Mammary microvascular endothelial cell (primary cell): ENCODE data around the gene TNRC18. TPM values are rescaled to one million over a fixed set of nuclear protein-coding genes. Genes with fewer than 3 reads are reported as not detected.

Experiments
- total RNA-seq: library from RNA; depleted of rRNA; stranded (reverse); fragments of >200 nt; gene quantifications from 2 replicates; pipeline ENCODE4 v1.2.3, GENCODE V29; 2015

TNRC18 gene, protein sequence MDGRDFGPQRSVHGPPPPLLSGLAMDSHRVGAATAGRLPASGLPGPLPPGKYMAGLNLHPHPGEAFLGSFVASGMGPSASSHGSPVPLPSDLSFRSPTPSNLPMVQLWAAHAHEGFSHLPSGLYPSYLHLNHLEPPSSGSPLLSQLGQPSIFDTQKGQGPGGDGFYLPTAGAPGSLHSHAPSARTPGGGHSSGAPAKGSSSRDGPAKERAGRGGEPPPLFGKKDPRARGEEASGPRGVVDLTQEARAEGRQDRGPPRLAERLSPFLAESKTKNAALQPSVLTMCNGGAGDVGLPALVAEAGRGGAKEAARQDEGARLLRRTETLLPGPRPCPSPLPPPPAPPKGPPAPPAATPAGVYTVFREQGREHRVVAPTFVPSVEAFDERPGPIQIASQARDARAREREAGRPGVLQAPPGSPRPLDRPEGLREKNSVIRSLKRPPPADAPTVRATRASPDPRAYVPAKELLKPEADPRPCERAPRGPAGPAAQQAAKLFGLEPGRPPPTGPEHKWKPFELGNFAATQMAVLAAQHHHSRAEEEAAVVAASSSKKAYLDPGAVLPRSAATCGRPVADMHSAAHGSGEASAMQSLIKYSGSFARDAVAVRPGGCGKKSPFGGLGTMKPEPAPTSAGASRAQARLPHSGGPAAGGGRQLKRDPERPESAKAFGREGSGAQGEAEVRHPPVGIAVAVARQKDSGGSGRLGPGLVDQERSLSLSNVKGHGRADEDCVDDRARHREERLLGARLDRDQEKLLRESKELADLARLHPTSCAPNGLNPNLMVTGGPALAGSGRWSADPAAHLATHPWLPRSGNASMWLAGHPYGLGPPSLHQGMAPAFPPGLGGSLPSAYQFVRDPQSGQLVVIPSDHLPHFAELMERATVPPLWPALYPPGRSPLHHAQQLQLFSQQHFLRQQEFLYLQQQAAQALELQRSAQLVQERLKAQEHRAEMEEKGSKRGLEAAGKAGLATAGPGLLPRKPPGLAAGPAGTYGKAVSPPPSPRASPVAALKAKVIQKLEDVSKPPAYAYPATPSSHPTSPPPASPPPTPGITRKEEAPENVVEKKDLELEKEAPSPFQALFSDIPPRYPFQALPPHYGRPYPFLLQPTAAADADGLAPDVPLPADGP (N-terminal part only)
- 26.7 and 37.2 TPM in 2 replicates for total RNA-seq

DNA sequence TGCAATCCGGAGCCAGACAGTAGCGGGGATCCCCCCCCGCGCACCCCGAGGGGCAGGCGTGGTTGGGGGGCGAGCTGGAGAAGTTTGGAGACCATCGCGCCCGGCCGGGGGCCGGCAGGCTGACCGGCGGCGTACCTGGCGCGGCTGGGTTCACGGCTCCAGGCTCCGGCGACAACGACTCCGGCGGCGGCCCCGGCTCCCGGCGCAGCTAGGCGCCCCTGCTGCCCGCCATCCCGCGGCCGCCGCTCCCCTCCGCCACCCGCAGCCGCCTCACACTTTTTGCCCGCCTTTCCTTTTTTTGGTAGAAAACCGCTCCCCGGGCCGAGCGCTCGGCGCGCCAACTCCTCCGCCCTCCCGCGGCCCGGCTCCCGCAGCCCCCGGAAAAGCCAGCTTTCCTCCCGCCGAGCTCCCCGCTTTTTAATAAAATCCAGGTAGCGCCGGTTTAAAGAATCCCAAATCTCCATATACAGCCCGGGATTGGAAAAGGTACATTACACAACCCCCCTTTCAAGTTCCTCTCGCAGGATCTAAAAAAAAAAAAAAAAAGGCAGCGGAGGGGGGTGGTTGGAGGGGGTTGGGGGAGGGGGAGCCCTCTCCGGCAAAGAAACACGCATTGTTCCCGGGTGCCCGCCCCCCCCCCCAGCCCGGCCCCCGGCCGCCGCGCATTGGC is at the start of gene TNRC18:
Gene TNRC18, minus strand, starts transcription at position 529 of the 670 bp plus-strand sequence. CDS start 2,588 bp downstream, outside the sequence.

DNA sequence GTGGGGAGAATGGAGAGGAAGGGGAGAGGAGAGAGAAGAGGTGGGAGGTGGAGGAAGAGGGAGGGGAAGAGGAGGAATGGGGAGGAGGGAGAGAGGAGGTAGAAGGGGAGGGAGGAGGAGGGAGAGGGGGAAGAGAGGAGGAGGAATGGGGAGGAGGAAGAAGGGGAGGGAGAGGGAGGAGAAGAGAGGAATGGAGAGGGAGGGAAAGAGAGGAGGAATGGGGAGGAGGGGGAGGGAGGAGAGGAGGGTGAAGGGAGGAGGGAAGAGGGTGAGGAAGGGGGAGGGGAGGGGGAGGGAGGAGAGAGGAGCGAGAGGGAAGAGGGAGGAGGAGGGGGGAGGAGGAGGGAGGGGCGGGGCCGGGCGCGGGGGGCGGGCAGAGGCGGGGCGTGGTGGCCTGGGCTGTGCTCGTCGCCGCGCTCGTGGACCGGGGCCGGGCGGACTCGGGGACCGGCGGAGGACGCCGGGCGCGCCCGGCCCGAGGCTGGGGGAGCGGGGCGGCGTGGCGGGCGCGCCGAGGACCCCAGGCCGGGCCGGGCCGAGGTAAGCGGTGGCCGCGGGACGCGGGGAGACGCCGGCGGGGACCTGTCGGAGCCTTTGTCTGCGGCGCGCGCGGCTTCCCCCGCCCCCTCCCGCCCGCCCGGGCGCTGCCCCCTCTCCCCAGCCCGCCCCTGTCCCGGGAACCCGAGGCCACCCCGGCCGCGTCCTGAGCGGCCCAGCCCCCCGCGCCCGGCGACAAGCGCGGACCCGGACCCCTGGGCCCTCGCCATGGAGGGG is 140.9 kb downstream of the TNRC18 start, which contains the start of gene SLC29A4:
Gene SLC29A4, plus strand, starts transcription at position 401 of the 774 bp plus-strand sequence. CDS start 4,874 bp downstream, outside the sequence.

Other genes with a start within 250 kb of the TNRC18 start
- 61.9 and 73.5 TPM in 2 replicates for gene WIPI2, start 233.6 kb downstream of the TNRC18 start, total RNA-seq
- 0.67 and 1.2 TPM in 2 replicates for gene SLC29A4, start 140.9 kb downstream of the TNRC18 start, total RNA-seq
- 12.1 and 12.5 TPM in 2 replicates for gene FBXL18, start 90.0 kb upstream of the TNRC18 start, total RNA-seq
- 4,295 and 4,504 TPM in 2 replicates for gene ACTB, start 106.8 kb upstream of the TNRC18 start, total RNA-seq
- 396 and 438 TPM in 2 replicates for gene FSCN1, start 169.0 kb upstream of the TNRC18 start, total RNA-seq